Suprapubic skin (tissue), 4 donors: ENCODE measurements around the gene SLC37A4. TPM values are rescaled to one million over a fixed set of nuclear protein-coding genes. Genes with fewer than 3 reads are reported as not detected.
"Not testable (repeated sequence)": the region's sequence is repeated elsewhere in the genome, so short reads cannot be mapped to it uniquely, and the experiment has no call there.

Source experiments
- DNase-seq, 2 donors: peaks; one replicate each; pipeline ENCODE4 v3.0.0-alpha.2; 2019; ENCODE audit warnings: low spot score in 2 of 2
- H3K27ac ChIP-seq: fragments of 200-600 bp; sonication (generic); one replicate; pipeline ENCODE4 v1.5.1; 2019
- H3K27me3 ChIP-seq: fragments of 200-600 bp; sonication (generic); one replicate; pipeline ENCODE4 v1.5.1; 2019
- H3K36me3 ChIP-seq: fragments of 200-600 bp; sonication (generic); one replicate; pipeline ENCODE4 v1.5.1; 2019
- H3K4me1 ChIP-seq: fragments of 200-600 bp; sonication (generic); one replicate; pipeline ENCODE4 v1.5.1; 2019
- H3K4me3 ChIP-seq: fragments of 200-600 bp; sonication (generic); one replicate; pipeline ENCODE4 v1.5.1; 2019; ENCODE audit warnings: mild to moderate bottlenecking
- H3K9me3 ChIP-seq: fragments of 200-600 bp; sonication (generic); one replicate; pipeline ENCODE4 v1.5.1; 2019
- EP300 ChIP-seq: sonication (generic); formaldehyde crosslinking; IDR thresholded peaks from one replicate; pipeline ENCODE4 v1.6.1; 2017; ENCODE audit warnings: antibody characterized with exemption
- POLR2A ChIP-seq, 2 donors: fragments of 450-650 bp; IDR thresholded peaks; one replicate each; pipeline ENCODE4 v1.6.1; 2017; ENCODE audit warnings: antibody characterized with exemption in 2 of 2, mild to moderate bottlenecking in 2 of 2, moderate library complexity in 2 of 2
- POLR2AphosphoS5 ChIP-seq, 3 donors: sonication (generic); formaldehyde crosslinking; IDR thresholded peaks; one replicate each; pipeline ENCODE4 v1.6.1; 2017; ENCODE audit warnings: antibody characterized with exemption in 3 of 3
- WGBS: methylation state at CpG from one replicate; pipeline ENCODE4 v1.1.5; 2018; 5-methylcytosine and 5-hydroxymethylcytosine counted together
- total RNA-seq, 4 donors: library from RNA; depleted of rRNA; stranded (reverse); fragments of >200 nt; gene quantifications; one replicate each; pipeline ENCODE4 v1.1.0, GENCODE V29; 2016
- TF ChIP-seq, protein P1 (sequence below), 2 donors: fragments of 200-600 bp in 1 of 2; fragments of 450-650 bp in 1 of 2; sonication (generic) in 1 of 2; IDR thresholded peaks; one replicate each; pipeline ENCODE4 v1.5.1; 2016 to 2019; ENCODE audit warnings: antibody characterized with exemption in 2 of 2, mild to moderate bottlenecking in 1 of 2, moderate library complexity in 1 of 2

The SLC37A4 gene
- total RNA-seq, 4 donors from 2014 or later = 17.8 to 24.5 (median 20.5) TPM

DNA sequence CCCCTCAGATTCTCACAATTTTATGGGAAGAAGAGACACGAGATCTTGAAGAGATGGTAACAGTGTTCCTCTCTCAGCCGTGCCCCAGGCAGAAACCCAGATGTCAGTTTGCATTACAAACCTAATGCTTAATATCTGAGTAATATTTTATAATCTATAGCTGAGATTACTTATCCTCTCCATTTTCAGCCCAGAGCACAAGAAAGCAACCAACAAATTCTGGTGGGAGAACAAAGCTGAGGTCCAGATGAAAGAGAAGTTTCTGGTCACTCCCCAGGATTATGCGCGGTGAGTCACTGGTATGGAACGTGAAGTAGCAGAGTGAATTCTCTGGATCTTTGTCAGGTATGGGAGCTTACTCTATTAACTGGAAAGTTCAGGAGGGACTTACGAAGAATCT, 31.9 kb downstream of the SLC37A4 start:
- peak overlapping the region; percentile 81 for H3K27ac ChIP-seq
- DNase-seq = no peak
- H3K9me3 ChIP-seq = no peaks in the 10 kb centered on the region
- H3K27me3 ChIP-seq = no peaks in the 10 kb centered on the region
- peak overlapping the region; percentile 83 for H3K4me3 ChIP-seq
- peaks cover 36% of the 10 kb centered on the region for H3K36me3 ChIP-seq
- peaks cover 32% of the 10 kb centered on the region for H3K4me1 ChIP-seq
- TF ChIP-seq EP300 (no peak), POLR2AphosphoS5 (IDR thresholded peaks at IDR 0.05) (no peak), POLR2A (IDR thresholded peaks at IDR 0.05) (no peak)
- TF ChIP-seq, protein P1, sequence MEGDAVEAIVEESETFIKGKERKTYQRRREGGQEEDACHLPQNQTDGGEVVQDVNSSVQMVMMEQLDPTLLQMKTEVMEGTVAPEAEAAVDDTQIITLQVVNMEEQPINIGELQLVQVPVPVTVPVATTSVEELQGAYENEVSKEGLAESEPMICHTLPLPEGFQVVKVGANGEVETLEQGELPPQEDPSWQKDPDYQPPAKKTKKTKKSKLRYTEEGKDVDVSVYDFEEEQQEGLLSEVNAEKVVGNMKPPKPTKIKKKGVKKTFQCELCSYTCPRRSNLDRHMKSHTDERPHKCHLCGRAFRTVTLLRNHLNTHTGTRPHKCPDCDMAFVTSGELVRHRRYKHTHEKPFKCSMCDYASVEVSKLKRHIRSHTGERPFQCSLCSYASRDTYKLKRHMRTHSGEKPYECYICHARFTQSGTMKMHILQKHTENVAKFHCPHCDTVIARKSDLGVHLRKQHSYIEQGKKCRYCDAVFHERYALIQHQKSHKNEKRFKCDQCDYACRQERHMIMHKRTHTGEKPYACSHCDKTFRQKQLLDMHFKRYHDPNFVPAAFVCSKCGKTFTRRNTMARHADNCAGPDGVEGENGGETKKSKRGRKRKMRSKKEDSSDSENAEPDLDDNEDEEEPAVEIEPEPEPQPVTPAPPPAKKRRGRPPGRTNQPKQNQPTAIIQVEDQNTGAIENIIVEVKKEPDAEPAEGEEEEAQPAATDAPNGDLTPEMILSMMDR (IDR thresholded peaks at IDR 0.05) = no peak
- WGBS = 36% methylated on average over 6 of the region's 6 CpGs

DNA sequence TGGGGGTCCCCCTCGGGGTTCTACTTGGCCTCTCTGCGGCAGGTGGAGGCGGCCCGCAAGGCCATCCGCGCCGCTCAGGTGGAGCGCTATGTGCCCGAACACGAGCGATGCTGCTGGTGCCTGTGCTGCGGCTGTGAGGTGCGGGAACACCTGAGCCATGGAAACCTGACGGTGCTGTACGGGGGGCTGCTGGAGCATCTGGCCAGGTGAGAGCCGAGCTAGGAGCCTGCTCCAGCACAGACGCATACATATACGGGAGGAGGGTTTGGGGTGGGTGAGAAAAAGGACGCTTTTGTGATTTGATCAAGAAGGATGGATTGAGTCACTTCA, 32.3 kb downstream of the SLC37A4 start:
- Histone ChIP-seq H3K27me3 (no peaks in the 10 kb centered on the region), H3K4me3 (peak overlapping the region; percentile 83), H3K4me1 (peaks cover 32% of the 10 kb centered on the region), H3K9me3 (no peaks in the 10 kb centered on the region), H3K36me3 (peaks cover 36% of the 10 kb centered on the region), H3K27ac (peak overlapping the region; percentile 81)
- DNase-seq = no peak
- TF ChIP-seq POLR2A (IDR thresholded peaks at IDR 0.05) = no peak
- no peak for TF ChIP-seq POLR2AphosphoS5 (IDR thresholded peaks at IDR 0.05)
- TF ChIP-seq, protein P1 (IDR thresholded peaks at IDR 0.05) = no peak
- no peak for TF ChIP-seq EP300
- 2% methylated on average over 17 of the region's 19 CpGs for WGBS

DNA sequence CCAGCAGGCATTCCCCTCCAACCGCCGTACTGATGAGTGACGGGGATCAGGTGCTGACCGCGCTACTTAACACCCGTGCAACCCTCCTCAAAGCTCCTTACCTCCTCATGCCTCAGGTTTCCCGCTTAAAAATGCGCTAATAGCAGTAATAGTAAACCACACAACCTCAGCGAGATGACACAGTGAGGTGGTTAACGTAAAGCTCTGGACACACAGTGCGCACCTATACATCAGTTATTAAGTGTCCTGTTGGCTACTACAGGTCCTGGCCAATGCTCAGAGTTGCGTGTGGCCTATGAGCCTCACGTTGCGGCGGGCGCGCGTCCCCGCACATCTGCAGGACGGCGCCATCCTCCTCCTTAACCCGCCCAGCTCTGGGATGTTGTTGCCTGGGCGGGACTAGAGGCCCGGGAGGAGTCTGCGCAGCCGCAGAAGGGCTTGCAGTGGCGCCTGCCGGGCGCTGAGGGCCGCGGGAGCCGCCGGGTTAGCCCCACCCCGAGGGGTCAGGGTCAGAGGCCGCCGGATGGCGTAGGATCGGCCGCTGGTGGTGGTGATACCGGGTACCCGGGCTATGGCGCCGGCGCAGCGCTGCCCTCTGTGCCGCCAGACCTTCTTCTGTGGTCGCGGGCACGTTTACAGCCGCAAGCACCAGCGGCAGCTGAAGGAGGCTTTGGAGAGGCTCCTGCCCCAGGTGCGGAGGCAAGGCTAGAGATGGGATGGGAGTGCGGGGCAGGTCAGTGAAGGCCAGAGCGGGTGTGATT, 32.9 kb downstream of the SLC37A4 start, which contains the start of gene CENATAC:
CENATAC (plus strand) TSS at position 512 of the 761 bp plus-strand sequence; CDS start at position 572, 60 bp downstream.
- Histone ChIP-seq H3K27ac (peak within 1 kb of the TSS; percentile 81), H3K36me3 (peaks cover 30% of the 10 kb centered on the region), H3K9me3 (no peaks in the 10 kb centered on the region), H3K4me1 (peaks cover 32% of the 10 kb centered on the region), H3K27me3 (no peaks in the 10 kb centered on the region), H3K4me3 (peak within 1 kb of the TSS; percentile 83)
- TF ChIP-seq POLR2A (IDR thresholded peaks at IDR 0.05) = peak; percentile 43 to 53
- TF ChIP-seq, protein P1 (IDR thresholded peaks at IDR 0.05) = peak in 1 of 2 donors; percentile 17
- peak in 1 of 3 donors; percentile 31 for TF ChIP-seq POLR2AphosphoS5 (IDR thresholded peaks at IDR 0.05)
- TF ChIP-seq EP300 = no peak
- WGBS = 0% methylated on average over 9 of the region's 54 CpGs
- peak; percentile 94 to 96 for DNase-seq

DNA sequence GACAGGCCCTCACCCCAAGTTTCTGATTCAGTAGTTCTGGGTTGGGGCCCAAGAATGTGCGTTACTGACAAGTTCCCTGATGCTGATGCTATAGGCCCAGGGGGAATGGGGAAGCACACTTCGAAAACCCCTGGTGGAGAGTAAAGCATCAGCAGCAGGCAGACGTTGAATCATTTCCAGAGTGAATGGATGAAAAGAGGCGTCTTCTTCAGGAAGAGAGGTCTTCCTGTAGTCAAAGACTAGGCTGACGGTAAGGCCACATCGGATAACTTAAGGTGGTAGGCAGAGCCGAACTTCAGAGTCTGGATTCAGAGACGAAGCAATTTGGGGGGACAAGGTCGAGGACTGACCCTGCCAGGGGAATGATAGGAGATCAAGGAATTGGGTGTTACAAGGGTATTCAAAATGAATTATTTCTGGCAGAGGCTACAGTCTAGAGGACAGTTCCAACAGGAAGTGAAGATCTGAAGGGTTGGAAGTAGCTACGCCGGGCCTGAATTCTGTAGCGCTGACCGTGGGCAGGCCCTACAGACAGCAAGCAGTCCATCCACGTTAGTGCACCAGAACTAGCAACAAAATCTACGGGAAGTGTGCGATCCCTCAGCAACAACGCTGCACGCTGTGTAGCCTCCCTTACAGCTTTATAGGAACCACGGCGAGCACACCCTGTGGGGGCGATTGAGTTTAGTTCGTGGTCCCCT, 33.6 kb downstream of the SLC37A4 start:
- 12% methylated on average over 18 of the region's 22 CpGs for WGBS
- H3K36me3 ChIP-seq = peaks cover 23% of the 10 kb centered on the region

DNA sequence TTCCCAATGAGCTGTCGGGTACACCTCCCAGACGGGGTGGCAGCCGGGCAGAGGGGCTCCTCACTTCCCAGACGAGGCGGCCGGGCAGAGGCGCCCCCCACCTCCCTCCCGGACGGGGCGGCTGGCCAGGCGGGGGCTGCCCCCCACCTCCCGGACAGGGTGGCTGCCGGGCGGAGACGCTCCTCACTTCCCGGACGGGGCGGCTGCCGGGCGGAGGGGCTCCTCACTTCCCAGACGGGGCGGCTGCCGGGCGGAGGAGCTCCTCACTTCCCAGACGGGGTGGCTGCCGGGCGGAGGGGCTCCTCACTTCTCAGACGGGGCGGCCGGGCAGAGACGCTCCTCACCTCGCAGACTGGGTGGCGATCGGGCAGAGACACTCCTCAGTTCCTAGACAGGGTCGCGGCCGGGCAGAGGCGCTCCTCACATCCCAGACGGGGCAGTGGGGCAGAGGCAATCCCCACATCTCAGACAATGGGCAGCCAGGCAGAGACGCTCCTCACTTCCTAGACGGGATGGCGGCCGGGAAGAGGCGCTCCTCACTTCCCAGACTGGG, 39.1 kb downstream of the SLC37A4 start:
- not testable (repeated sequence) for DNase-seq, H3K27ac ChIP-seq, H3K4me3 ChIP-seq, H3K36me3 ChIP-seq, H3K4me1 ChIP-seq, H3K9me3 ChIP-seq, H3K27me3 ChIP-seq
- 94% methylated on average over 6 of the region's 44 CpGs for WGBS

More for the DNA sequence above, 33.6 kb downstream of the SLC37A4 start:
- no peaks in the 10 kb centered on the region for H3K9me3 ChIP-seq
- peak overlapping the region; percentile 26 for H3K27ac ChIP-seq
- H3K4me1 ChIP-seq = peaks cover 32% of the 10 kb centered on the region
- peak overlapping the region; percentile 83 for H3K4me3 ChIP-seq
- TF ChIP-seq POLR2A (IDR thresholded peaks at IDR 0.05) = no peak
- no peak for TF ChIP-seq POLR2AphosphoS5 (IDR thresholded peaks at IDR 0.05)
- TF ChIP-seq EP300 = no peak
- TF ChIP-seq, protein P1 (IDR thresholded peaks at IDR 0.05) = peak in 1 of 2 donors; percentile 23
- no peak for DNase-seq
- no peaks in the 10 kb centered on the region for H3K27me3 ChIP-seq
